GM12872 (cell line): ENCODE measurements around the gene OR10H4.

ENCODE experiments used
- CTCF ChIP-seq: IDR thresholded peaks from 3 replicates; pipeline ENCODE4 v1.5.1; 2011; ENCODE audit warnings: low read depth, mild to moderate bottlenecking, low read length, moderate library complexity; ENCODE audit not compliant: insufficient read depth

The OR10H4 gene

GRCh38 chr19:15935167-15935702, 13.6 kb upstream of the OR10H4 start:
- no peak for TF ChIP-seq CTCF

GRCh38 chr19:15936173-15936572, 12.6 kb upstream of the OR10H4 start:
- TF ChIP-seq CTCF, result no peak

- TF ChIP-seq CTCF, result no peak
These were observed 11.9 kb upstream of the OR10H4 start for GRCh38 chr19:15936950-15937349.

- no peak for TF ChIP-seq CTCF
These were observed 11.0 kb upstream of the OR10H4 start for GRCh38 chr19:15937771-15938170.

- no peak for TF ChIP-seq CTCF
These were observed 4.4 kb upstream of the OR10H4 start for GRCh38 chr19:15944401-15944800.

GRCh38 chr19:15945301-15945700, 3.5 kb upstream of the OR10H4 start:
- no peak for TF ChIP-seq CTCF

GRCh38 chr19:15954820-15955219, 6.0 kb downstream of the OR10H4 start:
- no peak for TF ChIP-seq CTCF

GRCh38 chr19:15962319-15962718, 13.5 kb downstream of the OR10H4 start:
- TF ChIP-seq CTCF, result no peak
